GM18858 (cell line): Measurements from ENCODE around the gene DHX15.

Experiments
- ATAC-seq: cut with Tn5 transposase; IDR thresholded peaks from one replicate; pipeline ENCODE4 v1.9.1; 2021; ENCODE audit not compliant: unreplicated experiment

DHX15 gene

GRCh38 chr4:24495388-24495787, 89.0 kb downstream of the DHX15 start:
- ATAC-seq: no peak

GRCh38 chr4:24489870-24490269, 94.5 kb downstream of the DHX15 start:
- ATAC-seq: no peak

- peak; percentile 69 for ATAC-seq
Measured at GRCh38 chr4:24488399-24489164, 95.8 kb downstream of the DHX15 start.

DNA sequence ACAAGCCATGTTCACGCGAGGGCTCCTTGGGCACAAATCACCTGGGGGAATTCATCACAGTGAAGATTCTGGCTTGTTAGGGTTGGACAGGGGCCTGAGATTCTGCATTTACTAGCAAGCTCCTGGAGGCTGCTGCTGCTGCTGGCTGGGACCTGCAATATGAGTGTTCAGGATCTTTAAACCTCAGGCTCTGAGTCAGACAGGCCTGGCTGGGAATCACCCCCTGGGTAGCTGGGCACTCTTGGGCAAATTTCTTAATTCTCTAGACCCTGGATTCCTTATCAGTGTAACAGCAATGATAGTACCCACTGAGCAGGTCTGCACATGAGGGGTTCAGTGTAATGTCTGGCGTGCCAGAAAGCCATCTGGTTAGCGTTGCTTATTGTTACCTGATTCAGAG, 101.5 kb downstream of the DHX15 start:
- no peak for ATAC-seq

- no peak for ATAC-seq
Measured at GRCh38 chr4:24477919-24478318, 106.4 kb downstream of the DHX15 start.
